Measurements from ENCODE around the gene SPDYE18. TPM values are rescaled to one million over a fixed set of nuclear protein-coding genes. Genes with fewer than 3 reads are reported as not detected.
"Not testable (repeated sequence)": the region's sequence is repeated elsewhere in the genome, so short reads cannot be mapped to it uniquely, and the experiment has no call there.

SPDYE18 gene, protein sequence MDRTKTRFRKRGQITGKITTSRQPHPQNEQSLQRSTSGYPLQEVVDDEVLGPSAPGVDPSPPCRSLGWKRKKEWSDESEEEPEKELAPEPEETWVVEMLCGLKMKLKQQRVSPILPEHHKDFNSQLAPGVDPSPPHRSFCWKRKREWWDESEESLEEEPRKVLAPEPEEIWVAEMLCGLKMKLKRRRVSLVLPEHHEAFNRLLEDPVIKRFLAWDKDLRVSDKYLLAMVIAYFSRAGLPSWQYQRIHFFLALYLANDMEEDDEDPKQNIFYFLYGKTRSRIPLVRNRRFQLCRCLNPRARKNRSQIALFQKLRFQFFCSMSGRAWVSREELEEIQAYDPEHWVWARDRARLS
- 0.83 and 1.3 TPM in 2 replicates for total RNA-seq

GRCh38 chr7:77062557-77062956, at the start of gene SPDYE18:
Gene SPDYE18 (minus strand): TSS chr7:77062558. CDS start chr7:77060512, 2,046 bp downstream.
- intact Hi-C loops (cut with micrococcal nuclease): not testable (repeated sequence)

GRCh38 chr7:77108362-77108761, 46.0 kb upstream of the SPDYE18 start:
- intact Hi-C loops (cut with micrococcal nuclease): not testable (repeated sequence)

- intact Hi-C loops (cut with micrococcal nuclease): not testable (repeated sequence)
These were observed 45.3 kb upstream of the SPDYE18 start for GRCh38 chr7:77107659-77108058.

DNA sequence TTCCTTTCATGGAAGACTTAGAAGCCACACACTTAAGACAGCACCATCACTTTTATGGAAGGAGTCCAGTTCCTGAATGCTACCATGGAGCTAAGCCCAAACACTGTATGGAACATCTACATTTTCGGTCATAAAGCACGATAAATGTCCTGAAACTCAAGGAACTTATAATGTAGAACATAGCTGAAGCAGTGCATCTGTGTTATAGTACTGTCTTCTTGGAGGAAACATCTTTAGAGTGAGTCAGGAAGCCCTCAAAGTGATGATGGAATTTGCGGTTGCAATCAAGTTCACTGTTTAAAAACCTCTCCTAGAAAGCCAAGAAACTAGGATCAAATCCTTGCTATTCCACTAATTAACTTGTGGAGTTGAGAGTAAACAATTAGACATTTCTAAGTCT, 43.5 kb upstream of the SPDYE18 start:
- intact Hi-C loops (cut with micrococcal nuclease): not testable (repeated sequence)

- intact Hi-C loops (cut with micrococcal nuclease): not testable (repeated sequence)
These were observed 40.3 kb upstream of the SPDYE18 start for GRCh38 chr7:77102671-77103070.

- intact Hi-C loops (cut with micrococcal nuclease): not testable (repeated sequence)
These were observed 38.8 kb upstream of the SPDYE18 start for GRCh38 chr7:77101187-77101586.

- intact Hi-C loops (cut with micrococcal nuclease): not testable (repeated sequence)
These were observed 38.1 kb upstream of the SPDYE18 start for GRCh38 chr7:77100501-77100900.

GRCh38 chr7:77092301-77092700, 29.9 kb upstream of the SPDYE18 start:
- intact Hi-C loops (cut with micrococcal nuclease): not testable (repeated sequence)

GRCh38 chr7:77082192-77082591, 19.8 kb upstream of the SPDYE18 start:
- intact Hi-C loops (cut with micrococcal nuclease): not testable (repeated sequence)

GRCh38 chr7:77080236-77080635, 17.9 kb upstream of the SPDYE18 start:
- intact Hi-C loops (cut with micrococcal nuclease): not testable (repeated sequence)

DNA sequence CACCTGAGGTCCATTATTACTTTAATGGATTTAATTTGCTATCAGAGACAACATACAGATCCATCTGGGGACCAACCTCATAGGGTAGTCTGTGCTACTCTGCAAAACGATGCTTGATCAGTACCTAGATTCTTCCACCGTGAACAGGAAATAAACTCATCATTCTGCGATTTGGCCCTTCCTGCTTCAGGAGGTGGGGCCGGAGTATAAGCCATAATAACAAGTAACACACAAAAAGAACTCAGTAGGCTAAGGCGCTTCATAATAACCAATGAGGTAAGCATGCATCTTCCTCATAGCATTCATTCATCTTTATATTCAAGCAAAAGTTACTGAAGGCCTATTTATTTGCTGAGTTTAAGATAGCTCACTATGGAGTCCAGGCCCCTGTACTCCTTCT, 17.3 kb upstream of the SPDYE18 start:
- intact Hi-C loops (cut with micrococcal nuclease): not testable (repeated sequence)

DNA sequence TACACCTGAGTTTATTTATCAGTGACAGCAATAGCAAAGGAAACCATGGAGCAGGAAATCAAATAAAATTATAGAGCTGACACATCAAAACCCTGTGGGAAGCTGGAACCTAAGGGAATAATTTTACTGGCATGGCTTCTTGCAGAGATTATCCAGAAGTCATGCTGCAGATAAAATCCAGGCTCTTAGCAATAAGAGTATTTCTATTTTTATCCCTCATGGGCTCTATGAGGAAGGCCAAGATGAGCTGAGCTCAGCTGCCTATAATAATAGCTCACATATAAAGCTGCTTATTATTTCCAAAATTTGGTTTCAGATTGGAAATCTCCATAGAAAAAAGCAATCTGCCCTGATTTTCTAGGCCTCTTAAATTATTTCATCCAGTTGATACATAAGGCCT, 16.8 kb upstream of the SPDYE18 start:
- intact Hi-C loops (cut with micrococcal nuclease): not testable (repeated sequence)

DNA sequence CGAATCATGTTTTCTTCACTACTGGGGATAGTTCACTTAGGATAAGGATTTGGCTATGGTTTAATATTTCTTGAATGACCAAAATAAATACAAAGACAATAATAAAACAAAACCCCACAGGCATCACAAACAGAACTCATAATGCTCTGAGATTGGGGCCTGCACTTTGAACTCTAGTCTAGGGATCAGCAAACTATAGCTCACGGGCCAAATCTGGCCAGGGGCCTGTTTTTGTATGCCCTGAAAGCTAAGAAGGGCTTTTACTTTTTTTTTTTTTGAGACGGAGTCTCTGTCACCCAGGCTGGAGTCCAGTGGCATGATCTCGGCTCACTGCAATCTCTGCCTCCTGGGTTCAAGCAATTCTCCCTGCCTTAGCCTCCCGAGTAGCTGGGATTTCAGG, 14.7 kb upstream of the SPDYE18 start:
- intact Hi-C loops (cut with micrococcal nuclease): not testable (repeated sequence)

DNA sequence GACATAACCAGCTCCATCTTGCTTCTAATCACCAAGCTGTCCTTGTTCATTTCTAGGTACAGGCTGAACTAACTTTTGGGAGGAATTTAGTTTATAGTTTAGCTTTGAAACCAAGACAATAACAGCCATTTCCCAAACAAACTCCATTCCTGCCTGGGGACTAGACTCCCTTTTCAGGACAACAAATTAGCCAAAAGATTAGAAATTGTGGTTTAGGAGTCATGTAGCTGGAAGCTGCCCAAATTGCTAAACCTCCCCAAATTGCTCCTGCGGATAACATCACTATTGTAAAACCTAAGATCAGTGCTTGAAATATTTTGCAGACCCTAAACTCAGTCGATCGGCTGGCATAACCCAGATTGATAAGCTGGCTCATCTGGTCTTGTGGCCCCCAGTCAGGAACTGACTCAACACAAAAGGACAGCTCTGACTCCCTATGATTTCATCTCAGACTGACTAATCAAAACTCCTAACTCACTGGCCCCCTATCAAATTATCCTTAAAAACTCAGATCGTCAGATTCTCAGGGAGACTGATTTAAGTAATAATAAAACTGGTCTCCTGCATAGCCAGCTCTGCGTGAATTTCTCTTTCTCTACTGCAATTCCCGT, 12.5 kb upstream of the SPDYE18 start:
- intact Hi-C loops (cut with micrococcal nuclease): not testable (repeated sequence)

- intact Hi-C loops (cut with micrococcal nuclease): not testable (repeated sequence)
These were observed 8.8 kb upstream of the SPDYE18 start for GRCh38 chr7:77071108-77071507.

- intact Hi-C loops (cut with micrococcal nuclease): not testable (repeated sequence)
These were observed 3.5 kb upstream of the SPDYE18 start for GRCh38 chr7:77065869-77066268.

GRCh38 chr7:77063732-77064131, 1.4 kb upstream of the SPDYE18 start:
- intact Hi-C loops (cut with micrococcal nuclease): not testable (repeated sequence)

- intact Hi-C loops (cut with micrococcal nuclease): not testable (repeated sequence)
These were observed 30.1 kb downstream of the SPDYE18 start, which contains the start of gene SPDYE17 for GRCh38 chr7:77032261-77032660. Gene SPDYE17 (minus strand): TSS chr7:77032361. CDS start chr7:77030570, 1,791 bp downstream.

DNA sequence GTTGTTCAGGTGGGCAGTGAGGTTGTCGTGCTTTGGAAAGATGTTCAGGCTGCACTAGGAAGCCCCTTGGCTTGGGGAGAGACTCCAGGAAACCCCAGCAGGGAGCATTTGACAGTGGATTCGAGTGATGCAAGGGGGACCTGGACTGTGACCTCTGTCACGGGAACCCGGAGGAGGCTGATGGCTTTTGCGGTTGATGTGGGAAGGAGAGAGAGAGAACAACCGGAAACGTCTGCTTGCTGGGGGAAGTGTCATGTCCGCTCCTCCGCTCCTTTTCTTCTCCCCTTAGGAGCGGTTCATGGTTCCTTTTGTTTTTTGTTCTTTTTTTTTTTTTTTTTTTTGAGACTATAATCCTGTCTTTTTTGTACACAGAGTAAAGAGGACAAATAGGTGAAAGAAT, 36.0 kb downstream of the SPDYE18 start:
- intact Hi-C loops (cut with micrococcal nuclease): not testable (repeated sequence)

- intact Hi-C loops (cut with micrococcal nuclease): not testable (repeated sequence)
These were observed 52.2 kb downstream of the SPDYE18 start for GRCh38 chr7:77010074-77010680.

DNA sequence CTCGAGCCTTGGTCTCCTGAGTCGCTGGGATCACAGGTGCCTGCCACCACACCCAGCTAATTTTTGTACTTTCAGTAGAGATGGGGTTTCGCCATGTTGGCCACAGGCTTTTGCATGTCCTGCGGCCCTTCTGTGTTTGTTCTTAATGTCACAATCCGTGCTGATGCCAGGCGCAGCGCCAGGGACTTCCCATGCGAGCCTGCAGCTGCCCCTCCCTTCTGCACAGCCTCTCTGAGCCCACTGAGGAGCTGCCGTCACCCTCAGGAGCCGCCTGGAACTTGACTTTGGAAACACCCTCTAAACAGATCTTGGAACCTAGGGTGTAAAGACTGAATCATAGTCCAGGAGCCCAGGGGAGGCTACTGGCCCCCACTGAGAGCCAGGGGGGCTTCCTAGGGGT, 54.4 kb downstream of the SPDYE18 start:
- intact Hi-C loops (cut with micrococcal nuclease): not testable (repeated sequence)

All from T-helper 1 cell treated with Interleukin-12 subunit alpha and Interleukin-12 subunit beta and Interleukin-4 antibody, amounts not matched to agents 30 ng/mL and 1 ng/mL, for 36 hours (primary cell).